GM18511 (cell line): Measurements from ENCODE around the gene SF3A2.
A peak's percentile ranks its signal among the peaks of the same experiment; 100 is the strongest.

Experiments
- ATAC-seq: cut with Tn5 transposase; IDR thresholded peaks from one replicate; pipeline ENCODE4 v1.9.1; 2021; ENCODE audit warnings: mild to moderate bottlenecking, moderate library complexity; ENCODE audit not compliant: unreplicated experiment

Gene SF3A2

GRCh38 chr19:2252055-2252796, 15.6 kb downstream of the SF3A2 start:
- ATAC-seq = no peak

- no peak for ATAC-seq
Measured at GRCh38 chr19:2252797-2253105, 16.1 kb downstream of the SF3A2 start.

GRCh38 chr19:2253106-2254063, 16.8 kb downstream of the SF3A2 start:
- ATAC-seq = no peak

GRCh38 chr19:2254064-2254872, 17.6 kb downstream of the SF3A2 start:
- ATAC-seq = no peak

GRCh38 chr19:2255112-2255845, 18.7 kb downstream of the SF3A2 start:
- ATAC-seq = no peak

- ATAC-seq = no peak
Measured at GRCh38 chr19:2255982-2256685, 19.5 kb downstream of the SF3A2 start, which contains the start of gene JSRP1. TSS of gene JSRP1 (minus strand) at chr19:2256417. CDS start at chr19:2255314, 1,103 bp downstream.

- ATAC-seq = no peak
Measured at GRCh38 chr19:2259336-2259735, 22.7 kb downstream of the SF3A2 start.

- no peak for ATAC-seq
Measured at GRCh38 chr19:2260341-2260805, 23.7 kb downstream of the SF3A2 start.

- ATAC-seq = no peak
Measured at GRCh38 chr19:2261438-2262172, 25.0 kb downstream of the SF3A2 start.

- no peak for ATAC-seq
Measured at GRCh38 chr19:2266183-2266993, 29.8 kb downstream of the SF3A2 start.

- no peak for ATAC-seq
Measured at GRCh38 chr19:2268480-2268830, 31.8 kb downstream of the SF3A2 start.

GRCh38 chr19:2268861-2269243, 32.2 kb downstream of the SF3A2 start:
- ATAC-seq = no peak

GRCh38 chr19:2269244-2270156, 32.9 kb downstream of the SF3A2 start:
- ATAC-seq = peak; percentile 59

GRCh38 chr19:2270157-2270422, 33.5 kb downstream of the SF3A2 start:
- ATAC-seq = no peak

- ATAC-seq = no peak
Measured at GRCh38 chr19:2270423-2271233, 34.0 kb downstream of the SF3A2 start.

GRCh38 chr19:2271234-2272103, 34.8 kb downstream of the SF3A2 start:
- ATAC-seq = no peak
